GM12878 (cell line): ENCODE data around the gene OR10G8. TPM values are rescaled to one million over a fixed set of nuclear protein-coding genes. Genes with fewer than 3 reads are reported as not detected.

Experiments
- ATAC-seq: fragments of 200-7000 bp; cut with Tn5 transposase; 3 replicates; pipeline ENCODE4 v1.9.1; 2020; ENCODE audit warnings: mild to moderate bottlenecking, moderate library complexity
- BruUV-seq: library from RNA; stranded (reverse); fragments of 400-500 nt; replicated peaks from 2 replicates; lab custom pipeline; 2021; lab: Mats Ljungman, UMichigan
- CTCF ChIA-PET: fragments of 300-600 bp; sonication (Branson Sonifier 250); formaldehyde crosslinking; extraction: SDS; loops from one replicate; lab custom pipeline; 2021; ENCODE audit warnings: inconsistent platforms; lab: Yijun Ruan, JAX
- POLR2A ChIA-PET: fragments of 350-600 bp; formaldehyde crosslinking; extraction: SDS; loops from one replicate; lab custom pipeline; 2021; ENCODE audit warnings: inconsistent platforms; lab: Charles Lee
- RAD21 ChIA-PET: fragments of 300-600 bp; sonication (Branson Sonifier 250); formaldehyde crosslinking; loops from one replicate; lab custom pipeline; 2023; ENCODE audit warnings: antibody characterized with exemption; ENCODE audit not compliant: unreplicated experiment; lab: Charles Lee
- SMC1A ChIA-PET: fragments of 300-600 bp; sonication (Branson Sonifier 250); formaldehyde crosslinking; loops from one replicate; lab custom pipeline; 2023; ENCODE audit not compliant: unreplicated experiment, uncharacterized antibody; lab: Charles Lee
- DNase-seq: peaks from one replicate; pipeline ENCODE4 v3.0.0-alpha.2; 2011; ENCODE audit warnings: low read depth, low spot score
- FAIRE-seq: peaks from 3 replicates; lab custom pipeline; 2011; peaks lifted over from hg19 to GRCh38; lab: Jason Lieb, UNC
- H2AFZ ChIP-seq: 2 replicates; pipeline ENCODE4 v1.6.0; 2011; ENCODE audit warnings: low read depth, low read length, control low read depth; ENCODE audit not compliant: control insufficient read depth
- H3K27ac ChIP-seq: 2 replicates; pipeline ENCODE4 v1.5.1; 2011; ENCODE audit warnings: control low read depth; ENCODE audit not compliant: control insufficient read depth, insufficient read depth
- H3K27me3 ChIP-seq, 2 experiments: replicated peaks in 1 of 2; 2 replicates each; pipeline versions ENCODE4 v1.6.0 to v1.6.1; 2011; ENCODE audit warnings: low read length in 1 of 2; ENCODE audit not compliant: control insufficient read depth in 2 of 2, insufficient read depth in 2 of 2
- H3K36me3 ChIP-seq, 2 experiments: 2 replicates each; pipeline ENCODE4 v1.5.1; 2011; ENCODE audit warnings: low read length in 1 of 2; ENCODE audit not compliant: control insufficient read depth in 2 of 2, insufficient read depth in 2 of 2
- H3K4me1 ChIP-seq: 2 replicates; pipeline ENCODE4 v1.6.1; 2011; ENCODE audit warnings: mild to moderate bottlenecking, low read length, moderate library complexity, mixed read lengths; ENCODE audit not compliant: control insufficient read depth, insufficient read depth
- H3K4me2 ChIP-seq: 2 replicates; pipeline ENCODE4 v1.6.0; 2011; ENCODE audit warnings: control low read depth; ENCODE audit not compliant: control insufficient read depth, insufficient read depth
- H3K4me3 ChIP-seq: fragments of 200-600 bp; sonication (generic); 2 replicates; pipeline ENCODE4 v1.5.1; 2016
- H3K79me2 ChIP-seq: 2 replicates; pipeline ENCODE4 v1.6.0; 2011; ENCODE audit warnings: low read length; ENCODE audit not compliant: control insufficient read depth, insufficient read depth
- H3K9ac ChIP-seq: 2 replicates; pipeline ENCODE4 v1.8.0; 2011; ENCODE audit warnings: low read length, control low read depth, mixed read lengths; ENCODE audit not compliant: control insufficient read depth, insufficient read depth
- H3K9me3 ChIP-seq: replicated peaks from 3 replicates; pipeline ENCODE4 v1.5.1; 2011; ENCODE audit warnings: mild to moderate bottlenecking, low read length; ENCODE audit not compliant: control insufficient read depth, insufficient read depth
- H4K20me1 ChIP-seq: 2 replicates; pipeline ENCODE4 v1.6.0; 2011; ENCODE audit not compliant: control insufficient read depth, insufficient read depth
- BRCA1 ChIP-seq: IDR thresholded peaks from 2 replicates; pipeline ENCODE4 v1.6.1; 2011; ENCODE audit warnings: low read depth, low read length, improper control_type of control experiment
- CEBPB ChIP-seq, 2 experiments: fragments of 150-350 bp in 1 of 2; IDR thresholded peaks; 2 replicates each; pipeline ENCODE4 v1.6.1; 2012 to 2014; ENCODE audit warnings: low read depth in 2 of 2, low read length in 2 of 2, borderline replicate concordance in 1 of 2, inconsistent platforms in 1 of 2
- CHD2 ChIP-seq: IDR thresholded peaks from 2 replicates; pipeline ENCODE4 v1.6.1; 2011; ENCODE audit warnings: low read depth, low read length, improper control_type of control experiment, borderline replicate concordance
- E2F8 ChIP-seq: fragments of 450-650 bp; IDR thresholded peaks from 2 replicates; pipeline ENCODE4 v1.6.1; 2018; ENCODE audit warnings: mild to moderate bottlenecking, low read depth, moderate library complexity; ENCODE audit not compliant: partially characterized antibody
- ESRRA ChIP-seq: IDR thresholded peaks from 2 replicates; pipeline ENCODE4 v1.6.1; 2012; ENCODE audit warnings: mild to moderate bottlenecking, low read length, improper control_type of control experiment
- ETV6 ChIP-seq, 2 experiments: fragments of 450-650 bp in 1 of 2; IDR thresholded peaks in 1 of 2; conservative IDR thresholded peaks in 1 of 2; 2 replicates each; pipeline ENCODE4 v1.6.1; 2014; ENCODE audit warnings: antibody characterized with exemption in 1 of 2, borderline replicate concordance in 1 of 2, low read depth in 1 of 2, mild to moderate bottlenecking in 1 of 2, moderate library complexity in 1 of 2
- GABPA ChIP-seq: IDR thresholded peaks from 2 replicates; pipeline ENCODE4 v1.6.1; 2014; ENCODE audit warnings: antibody characterized with exemption, low read depth, mild to moderate bottlenecking, inconsistent platforms
- HDAC2 ChIP-seq: fragments of 200-600 bp; sonication (generic); IDR thresholded peaks from 2 replicates; pipeline ENCODE4 v1.6.1; 2017
- HSF1 ChIP-seq: fragments of 150-350 bp; IDR thresholded peaks from 2 replicates; pipeline ENCODE4 v1.6.1; 2014; ENCODE audit warnings: mild to moderate bottlenecking, low read depth, low read length
- LARP7 ChIP-seq: fragments of 450-650 bp; IDR thresholded peaks from 2 replicates; pipeline ENCODE4 v1.6.1; 2017; ENCODE audit warnings: mild to moderate bottlenecking
- MAX ChIP-seq: IDR thresholded peaks from 2 replicates; pipeline ENCODE4 v1.6.1; 2012; ENCODE audit warnings: low read depth, low read length, improper control_type of control experiment
- NFYB ChIP-seq: IDR thresholded peaks from 2 replicates; pipeline ENCODE4 v1.6.1; 2011; ENCODE audit warnings: low read depth, mild to moderate bottlenecking, low read length, improper control_type of control experiment, moderate library complexity; ENCODE audit not compliant: insufficient read depth
- RBBP5 ChIP-seq: fragments of 200-600 bp; sonication (generic); conservative IDR thresholded peaks from 2 replicates; pipeline ENCODE4 v1.6.1; 2016
- SIN3A ChIP-seq: IDR thresholded peaks from 2 replicates; pipeline ENCODE4 v1.6.1; 2012; ENCODE audit warnings: low read depth, low read length, improper control_type of control experiment
- SMAD5 ChIP-seq: IDR thresholded peaks from 2 replicates; pipeline ENCODE4 v1.6.1; 2016; ENCODE audit warnings: antibody characterized with exemption, low read depth
- SUPT20H ChIP-seq: IDR thresholded peaks from 2 replicates; pipeline ENCODE4 v1.6.1; 2011; ENCODE audit warnings: low read depth, mild to moderate bottlenecking, low read length, moderate library complexity, borderline replicate concordance; ENCODE audit not compliant: control insufficient read depth
- ZNF24 ChIP-seq: fragments of 450-650 bp; IDR thresholded peaks from 2 replicates; pipeline ENCODE4 v1.6.1; 2017; ENCODE audit warnings: antibody characterized with exemption, mild to moderate bottlenecking
- ZNF622 ChIP-seq: fragments of 450-650 bp; IDR thresholded peaks from 2 replicates; pipeline ENCODE4 v1.6.1; 2017; ENCODE audit warnings: mild to moderate bottlenecking, inconsistent platforms
- WGBS: methylation state at CpG from one replicate; pipeline ENCODE4 v1.1.6; 2016; ENCODE audit warnings: low lambda C conversion rate; ENCODE audit not compliant: insufficient replicate concordance, insufficient coverage; ENCODE audit errors: missing lambda C conversion rate; 5-methylcytosine and 5-hydroxymethylcytosine counted together
- in situ Hi-C: fragments of 300-500 bp; cut with MboI; formaldehyde crosslinking; loops from 9 replicates; pipeline ENCODE4 v1.14.3; 2018; ENCODE audit warnings: mixed read lengths
- intact Hi-C: fragments of 100-400 bp; cut with micrococcal nuclease; formaldehyde crosslinking; loops from one replicate; pipeline ENCODE4 v1.14.2; 2022; ENCODE audit not compliant: unreplicated experiment
- polyA plus RNA-seq, 11 experiments: library from polyadenylated mRNA; depleted of rRNA in 4 of 11; unstranded in 6 of 11; stranded (reverse) in 5 of 11; fragments of >200 nt; fragmentation: Nextera tagmentation in 4 of 11; fragmentation: Illumina TruSeq in 1 of 11; extraction: Ambion mirVana in 4 of 11; extraction: Trizol in 1 of 11; gene quantifications; 1 replicate in 1 of 11; 2 replicates in 10 of 11; pipeline versions ENCODE4 v1.2.1 to v1.2.3, GENCODE V29; 2011 to 2016; ENCODE audit warnings: inconsistent platforms in 2 of 11, missing spikeins in 2 of 11, low read depth in 1 of 11
- total RNA-seq, 4 experiments: library from RNA; depleted of rRNA in 3 of 4; stranded (reverse); fragments of >200 nt in 3 of 4; fragmentation: Illumina TruSeq in 1 of 4; extraction: Trizol in 1 of 4; gene quantifications; 2 replicates each; pipeline versions ENCODE4 v1.2.1 to v1.2.3, GENCODE V29; 2013 to 2021

OR10G8 gene
- total and polyA plus RNA-seq, 10 of the 15 experiments (the other 5 are each of a cell fraction or from before 2014, with no cell fraction given) = not detected

GRCh38 chr11:124043420-124043819, 16.8 kb downstream of the OR10G8 start:
- no peaks in the 10 kb centered on the region for H3K27me3 ChIP-seq
- H3K9me3 ChIP-seq = no peaks in the 10 kb centered on the region
- no peak overlapping the region for H3K4me3 ChIP-seq
- FAIRE-seq (no peak), DNase-seq (no peak), ATAC-seq (no peak)
- 47% methylated on average over 4 of the region's 4 CpGs for WGBS
- no peaks in the 10 kb centered on the region for H3K79me2 ChIP-seq
- H4K20me1 ChIP-seq = no peaks in the 10 kb centered on the region
- intact Hi-C loops = no loop called here
- no peaks in the 10 kb centered on the region for H3K36me3 ChIP-seq
- no peak overlapping the region for H2AFZ ChIP-seq
- BruUV-seq = no TSS peak
- no peak for TF ChIP-seq NFYB
- no peak for TF ChIP-seq ETV6 (conservative IDR thresholded peaks at IDR 0.05 in 1 of 2, IDR thresholded peaks at IDR 0.05 in 1 of 2; ENCODE audit: borderline replicate concordance in 1 of 2, low read depth in 1 of 2)
- no peak for TF ChIP-seq CHD2
- TF ChIP-seq E2F8 = no peak
- no peak for TF ChIP-seq CEBPB (IDR thresholded peaks at IDR 0.05; ENCODE audit: borderline replicate concordance in 1 of 2, low read depth in 2 of 2, low read length in 2 of 2)
- TF ChIP-seq SUPT20H = no peak
- no peak for TF ChIP-seq MAX
- TF ChIP-seq BRCA1 = no peak
- no peak for TF ChIP-seq ZNF622
- no peak for TF ChIP-seq HDAC2
- TF ChIP-seq SMAD5 = no peak
- TF ChIP-seq HSF1 = no peak
- no peak for TF ChIP-seq GABPA
- TF ChIP-seq LARP7 = no peak
- no peak for TF ChIP-seq RBBP5
- TF ChIP-seq ESRRA = no peak
- no peak for TF ChIP-seq ZNF24
- TF ChIP-seq SIN3A = no peak
- in situ Hi-C loops = no loop called here
- no peaks in the 10 kb centered on the region for H3K4me1 ChIP-seq
- CTCF ChIA-PET = no interaction called here
- H3K9ac ChIP-seq = no peak overlapping the region
- RAD21 ChIA-PET = no interaction called here
- no peak overlapping the region for H3K4me2 ChIP-seq
- no peak overlapping the region for H3K27ac ChIP-seq
- POLR2A ChIA-PET = no interaction called here
- SMC1A ChIA-PET = interaction anchor here (0.8 to 1.1 kb wide), 2 partner anchors 28 to 162 kb away, joined by 3 read pairs; no protein-coding TSS in a partner anchor
